ENCODE measurements around the gene MAGI2. TPM values are rescaled to one million over a fixed set of nuclear protein-coding genes. Genes with fewer than 3 reads are reported as not detected.

The MAGI2 gene
- total RNA-seq, 1 experiment from 2014 or later: 0.34 TPM

DNA sequence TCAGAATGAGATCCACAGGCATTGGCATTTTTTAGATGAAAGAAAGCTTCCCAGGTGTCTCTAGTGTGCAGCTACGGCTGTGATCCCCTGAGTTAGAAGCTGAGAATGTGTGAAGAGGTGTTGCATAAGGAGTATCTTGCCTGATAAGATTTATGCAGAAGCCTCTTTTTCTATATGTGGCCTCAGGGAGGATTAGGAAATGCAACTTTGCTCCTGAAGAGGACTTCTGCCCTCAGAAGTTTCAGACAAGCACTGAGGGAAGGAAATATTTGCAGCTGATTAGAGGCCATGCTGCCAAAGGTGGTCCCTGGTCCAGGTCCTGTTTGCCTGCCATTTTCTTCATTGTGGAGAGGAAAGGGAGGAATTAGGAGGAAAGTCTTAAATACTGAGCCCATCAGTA, 1103.1 kb downstream of the MAGI2 start:
- CTCF ChIA-PET: no interaction called here
- intact Hi-C loops (cut with micrococcal nuclease; ENCODE audit: unreplicated experiment): no loop called here
- Histone ChIP-seq H3K4me3 (ENCODE audit: low read depth, low read length, poor library complexity, severe bottlenecking) (no peak overlapping the region), H3K9me3 (ENCODE audit: low read depth, low read length, poor library complexity, severe bottlenecking) (no peaks in the 10 kb centered on the region), H3K36me3 (ENCODE audit: insufficient read depth, low read length, poor library complexity, severe bottlenecking) (no peaks in the 10 kb centered on the region), H3K27ac (ENCODE audit: low read depth, low read length, poor library complexity, severe bottlenecking) (no peak overlapping the region), H3K4me1 (ENCODE audit: insufficient read depth, low read length, poor library complexity, severe bottlenecking) (no peaks in the 10 kb centered on the region), H3K27me3 (replicated peaks; ENCODE audit: insufficient read depth, low read depth, low read length, poor library complexity) (peaks cover 40% of the 10 kb centered on the region)
- POLR2A ChIA-PET (ENCODE audit: low non-redundant PET): no interaction called here
- DNase-seq (ENCODE audit: low spot score): no peak
- TF ChIP-seq, protein P1, sequence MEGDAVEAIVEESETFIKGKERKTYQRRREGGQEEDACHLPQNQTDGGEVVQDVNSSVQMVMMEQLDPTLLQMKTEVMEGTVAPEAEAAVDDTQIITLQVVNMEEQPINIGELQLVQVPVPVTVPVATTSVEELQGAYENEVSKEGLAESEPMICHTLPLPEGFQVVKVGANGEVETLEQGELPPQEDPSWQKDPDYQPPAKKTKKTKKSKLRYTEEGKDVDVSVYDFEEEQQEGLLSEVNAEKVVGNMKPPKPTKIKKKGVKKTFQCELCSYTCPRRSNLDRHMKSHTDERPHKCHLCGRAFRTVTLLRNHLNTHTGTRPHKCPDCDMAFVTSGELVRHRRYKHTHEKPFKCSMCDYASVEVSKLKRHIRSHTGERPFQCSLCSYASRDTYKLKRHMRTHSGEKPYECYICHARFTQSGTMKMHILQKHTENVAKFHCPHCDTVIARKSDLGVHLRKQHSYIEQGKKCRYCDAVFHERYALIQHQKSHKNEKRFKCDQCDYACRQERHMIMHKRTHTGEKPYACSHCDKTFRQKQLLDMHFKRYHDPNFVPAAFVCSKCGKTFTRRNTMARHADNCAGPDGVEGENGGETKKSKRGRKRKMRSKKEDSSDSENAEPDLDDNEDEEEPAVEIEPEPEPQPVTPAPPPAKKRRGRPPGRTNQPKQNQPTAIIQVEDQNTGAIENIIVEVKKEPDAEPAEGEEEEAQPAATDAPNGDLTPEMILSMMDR (conservative IDR thresholded peaks at IDR 0.05; ENCODE audit: low read depth, low read length): no peak
- no peak for TF ChIP-seq EZH2 (IDR thresholded peaks at IDR 0.05; ENCODE audit: borderline replicate concordance, low read depth, low read length, poor library complexity, severe bottlenecking)
- BruUV-seq (replicated peaks): no TSS peak

DNA sequence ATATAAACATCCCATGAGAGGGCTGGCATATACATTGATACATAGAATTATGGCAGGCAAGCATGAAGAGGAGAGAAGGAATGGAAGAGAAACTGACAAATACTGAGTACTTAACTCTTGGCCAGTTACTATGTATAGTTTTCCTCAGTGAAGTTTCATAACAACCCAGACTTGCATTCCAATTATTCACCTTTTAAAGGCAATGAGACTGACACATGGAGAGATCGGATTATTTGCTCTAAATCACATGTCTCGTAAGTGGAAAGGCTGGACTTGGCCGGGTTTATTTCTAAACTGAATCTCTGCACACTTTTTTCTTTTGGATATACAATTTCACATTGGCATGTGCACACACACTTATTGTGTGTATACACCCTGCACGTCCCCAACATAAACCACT, 1106.6 kb downstream of the MAGI2 start:
- no peaks in the 10 kb centered on the region for H3K9me3 ChIP-seq (ENCODE audit: low read depth, low read length, poor library complexity, severe bottlenecking)
- peaks cover 19% of the 10 kb centered on the region for H3K27me3 ChIP-seq (replicated peaks; ENCODE audit: insufficient read depth, low read depth, low read length, poor library complexity)
- no peaks in the 10 kb centered on the region for H3K4me1 ChIP-seq (ENCODE audit: insufficient read depth, low read length, poor library complexity, severe bottlenecking)
- no peak for DNase-seq (ENCODE audit: low spot score)
- H3K27ac ChIP-seq (ENCODE audit: low read depth, low read length, poor library complexity, severe bottlenecking): no peak overlapping the region
- ChIA-PET POLR2A (ENCODE audit: low non-redundant PET) (no interaction called here), CTCF (no interaction called here)
- no TSS peak for BruUV-seq (replicated peaks)
- no peaks in the 10 kb centered on the region for H3K36me3 ChIP-seq (ENCODE audit: insufficient read depth, low read length, poor library complexity, severe bottlenecking)
- H3K4me3 ChIP-seq (ENCODE audit: low read depth, low read length, poor library complexity, severe bottlenecking): no peak overlapping the region
- intact Hi-C loops (cut with micrococcal nuclease; ENCODE audit: unreplicated experiment): no loop called here
- TF ChIP-seq, protein P1 (conservative IDR thresholded peaks at IDR 0.05; ENCODE audit: low read depth, low read length): no peak
- TF ChIP-seq EZH2 (IDR thresholded peaks at IDR 0.05; ENCODE audit: borderline replicate concordance, low read depth, low read length, poor library complexity, severe bottlenecking): no peak

DNA sequence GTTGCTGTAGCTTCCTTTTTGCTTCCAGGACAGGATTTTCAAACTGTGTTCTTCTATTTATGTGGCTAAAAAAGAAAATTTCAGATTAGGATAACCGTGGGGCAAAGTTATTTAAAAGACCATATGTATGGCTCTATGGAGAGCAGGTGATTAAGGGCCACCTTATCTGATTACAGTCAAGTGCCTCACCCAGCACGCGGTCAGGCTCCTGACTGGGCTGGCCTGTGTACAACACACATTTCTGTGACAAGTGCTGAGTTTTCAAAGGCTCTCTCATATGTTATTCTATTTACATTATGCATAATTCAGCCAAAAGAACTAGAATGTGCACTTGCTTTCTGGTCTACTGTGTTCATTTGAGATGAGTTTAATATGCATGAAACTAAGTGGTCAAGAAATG, 1107.5 kb downstream of the MAGI2 start:
- Histone ChIP-seq H3K27me3 (replicated peaks; ENCODE audit: insufficient read depth, low read depth, low read length, poor library complexity) (peaks cover 12% of the 10 kb centered on the region), H3K9me3 (ENCODE audit: low read depth, low read length, poor library complexity, severe bottlenecking) (no peaks in the 10 kb centered on the region), H3K4me1 (ENCODE audit: insufficient read depth, low read length, poor library complexity, severe bottlenecking) (no peaks in the 10 kb centered on the region), H3K27ac (ENCODE audit: low read depth, low read length, poor library complexity, severe bottlenecking) (no peak overlapping the region), H3K4me3 (ENCODE audit: low read depth, low read length, poor library complexity, severe bottlenecking) (no peak overlapping the region), H3K36me3 (ENCODE audit: insufficient read depth, low read length, poor library complexity, severe bottlenecking) (no peaks in the 10 kb centered on the region)
- ChIA-PET POLR2A (ENCODE audit: low non-redundant PET) (no interaction called here), CTCF (no interaction called here)
- DNase-seq (ENCODE audit: low spot score): no peak
- TF ChIP-seq, protein P1 (conservative IDR thresholded peaks at IDR 0.05; ENCODE audit: low read depth, low read length): no peak
- TF ChIP-seq EZH2 (IDR thresholded peaks at IDR 0.05; ENCODE audit: borderline replicate concordance, low read depth, low read length, poor library complexity, severe bottlenecking): no peak
- no TSS peak for BruUV-seq (replicated peaks)
- intact Hi-C loops (cut with micrococcal nuclease; ENCODE audit: unreplicated experiment): no loop called here

Measured in A673 (cell line).